Epithelial cell of esophagus (primary cell): ENCODE data around the gene PUS3.

Source experiments
- DNase-seq: peaks from one replicate; pipeline ENCODE4 v3.0.0; 2010; ENCODE audit warnings: low read depth
- H3K4me3 ChIP-seq: 2 replicates; pipeline ENCODE4 v1.5.1; 2011; ENCODE audit warnings: mild to moderate bottlenecking, low read length, control low read depth
- TF ChIP-seq, protein P1 (sequence below): IDR thresholded peaks from 2 replicates; pipeline ENCODE4 v1.5.1; 2011; ENCODE audit warnings: low read depth, mild to moderate bottlenecking, low read length, control low read depth, inconsistent platforms; ENCODE audit not compliant: insufficient read depth; ENCODE audit errors: missing control alignments

PUS3 gene

DNA sequence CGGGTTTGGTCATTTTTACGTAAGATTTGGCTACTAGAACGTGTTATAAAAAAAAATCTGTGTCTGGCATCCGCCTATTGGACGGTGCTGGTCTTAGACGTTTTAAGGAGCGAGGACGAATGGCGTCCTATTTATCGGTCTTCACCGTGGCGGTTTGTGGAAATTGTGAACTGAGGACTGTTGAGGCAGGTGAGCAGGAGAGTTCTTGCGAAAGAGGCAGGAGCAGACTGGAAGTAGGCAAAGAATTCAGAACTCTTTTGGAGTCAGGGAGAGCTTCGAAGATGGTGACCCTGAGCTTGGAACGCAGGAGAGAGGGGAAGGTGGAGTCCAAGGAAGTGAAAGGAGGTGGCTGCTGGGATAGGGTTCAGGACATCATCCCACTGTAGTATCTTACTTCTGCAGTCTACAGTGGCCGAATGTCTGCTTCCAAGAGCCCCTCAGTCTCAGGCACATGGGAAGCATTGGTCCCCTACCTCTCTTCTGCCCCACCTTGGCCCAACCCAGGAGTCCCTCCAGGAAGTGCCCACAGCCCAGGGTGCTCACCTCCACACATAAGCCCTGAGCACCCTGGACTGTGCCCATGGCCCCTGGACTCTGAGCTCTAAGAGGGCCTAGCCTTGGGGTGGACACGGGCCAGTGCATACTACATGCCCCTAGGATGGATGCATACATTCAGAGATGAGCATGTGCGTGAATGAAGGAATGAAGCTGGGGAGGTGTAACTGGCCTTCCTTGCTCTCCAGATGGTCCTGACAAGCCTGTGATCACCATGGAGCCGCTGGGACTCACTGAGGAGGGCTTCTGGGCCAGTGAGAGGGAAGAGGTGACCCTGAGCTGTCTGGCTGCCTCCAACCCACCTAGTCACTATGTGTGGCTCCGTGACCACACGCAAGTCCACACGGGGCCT is 46.5 kb upstream of the PUS3 start:
- H3K4me3 ChIP-seq = no peak overlapping the region
- DNase-seq = no peak
- TF ChIP-seq, protein P1, sequence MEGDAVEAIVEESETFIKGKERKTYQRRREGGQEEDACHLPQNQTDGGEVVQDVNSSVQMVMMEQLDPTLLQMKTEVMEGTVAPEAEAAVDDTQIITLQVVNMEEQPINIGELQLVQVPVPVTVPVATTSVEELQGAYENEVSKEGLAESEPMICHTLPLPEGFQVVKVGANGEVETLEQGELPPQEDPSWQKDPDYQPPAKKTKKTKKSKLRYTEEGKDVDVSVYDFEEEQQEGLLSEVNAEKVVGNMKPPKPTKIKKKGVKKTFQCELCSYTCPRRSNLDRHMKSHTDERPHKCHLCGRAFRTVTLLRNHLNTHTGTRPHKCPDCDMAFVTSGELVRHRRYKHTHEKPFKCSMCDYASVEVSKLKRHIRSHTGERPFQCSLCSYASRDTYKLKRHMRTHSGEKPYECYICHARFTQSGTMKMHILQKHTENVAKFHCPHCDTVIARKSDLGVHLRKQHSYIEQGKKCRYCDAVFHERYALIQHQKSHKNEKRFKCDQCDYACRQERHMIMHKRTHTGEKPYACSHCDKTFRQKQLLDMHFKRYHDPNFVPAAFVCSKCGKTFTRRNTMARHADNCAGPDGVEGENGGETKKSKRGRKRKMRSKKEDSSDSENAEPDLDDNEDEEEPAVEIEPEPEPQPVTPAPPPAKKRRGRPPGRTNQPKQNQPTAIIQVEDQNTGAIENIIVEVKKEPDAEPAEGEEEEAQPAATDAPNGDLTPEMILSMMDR = no peak

DNA sequence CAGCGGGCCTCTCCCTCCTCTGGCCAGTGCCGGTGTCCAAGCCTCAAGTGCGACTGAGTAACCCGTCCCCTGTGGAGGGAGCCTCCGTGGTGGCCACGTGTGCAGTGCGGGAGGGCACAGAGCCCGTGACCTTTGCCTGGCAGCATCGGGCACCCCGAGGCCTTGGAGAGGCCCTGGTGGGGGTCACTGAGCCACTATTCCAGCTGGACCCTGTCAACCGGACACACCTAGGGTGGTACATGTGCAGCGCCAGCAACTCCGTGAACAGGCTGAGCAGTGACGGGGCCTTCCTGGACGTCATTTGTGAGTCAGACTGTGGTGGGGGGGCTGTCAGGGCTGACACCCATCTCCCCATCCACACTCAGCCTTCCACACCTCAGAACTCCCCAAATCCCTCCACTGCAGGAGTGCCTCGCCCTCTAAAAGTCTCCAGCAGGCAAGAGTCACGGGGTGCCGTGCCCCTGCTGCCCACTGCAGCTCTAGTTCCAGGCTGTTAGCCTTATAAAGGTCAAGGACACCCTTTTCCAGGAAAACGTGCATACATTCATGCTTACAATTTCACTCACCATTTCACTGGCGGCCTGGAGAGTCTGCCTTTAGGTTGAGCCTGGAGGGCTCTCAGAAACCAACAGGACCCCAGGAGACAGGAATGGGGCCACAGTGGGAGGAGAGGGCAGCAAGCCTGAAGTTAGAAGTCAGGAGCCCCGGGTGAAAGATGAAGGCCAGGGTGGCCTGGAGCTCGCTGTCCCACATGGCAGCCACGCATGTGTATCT is 45.5 kb upstream of the PUS3 start:
- TF ChIP-seq, protein P1 = no peak
- H3K4me3 ChIP-seq = no peak overlapping the region
- DNase-seq = no peak

DNA sequence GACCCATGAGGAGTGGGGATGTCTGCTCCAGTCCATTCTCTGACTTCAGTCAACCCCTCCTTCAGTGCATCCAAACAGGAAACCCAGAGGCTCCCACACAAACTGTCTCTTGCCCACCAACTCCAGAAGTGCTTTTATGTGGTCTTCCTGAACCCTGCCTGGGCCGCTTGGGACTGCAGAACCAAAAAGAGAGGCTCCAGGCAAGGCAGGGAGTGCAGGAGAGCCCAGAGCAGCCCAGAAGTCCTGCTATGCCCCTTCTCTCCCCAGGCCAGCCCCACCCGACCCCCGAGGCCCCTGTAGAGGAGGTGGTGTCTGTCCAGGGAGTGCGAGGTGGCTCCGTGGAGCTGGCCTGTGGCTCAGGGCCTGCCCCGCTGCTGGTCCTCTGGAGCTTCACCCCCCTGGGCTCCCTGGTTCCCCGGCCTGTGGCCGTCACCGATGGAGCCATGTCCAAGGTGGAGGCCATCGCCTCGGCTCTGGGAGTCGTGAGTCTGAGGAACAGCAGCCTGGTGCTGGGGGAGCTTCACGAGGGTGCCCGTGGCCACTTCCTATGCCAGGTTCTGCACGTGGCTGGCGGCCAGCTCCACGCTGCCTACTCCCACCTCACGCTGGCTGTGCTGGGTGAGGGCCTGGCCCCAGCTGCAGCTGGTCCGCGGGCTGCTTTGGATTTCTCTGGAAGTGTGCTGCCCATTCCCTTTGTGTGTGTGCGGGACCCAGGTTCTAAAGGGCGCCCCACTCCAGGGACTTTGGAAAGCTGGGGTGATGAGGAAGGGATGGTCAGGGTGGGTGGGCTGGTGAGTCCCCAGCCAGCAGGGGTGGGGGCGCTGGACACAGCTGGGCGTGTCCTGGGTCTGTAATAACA is 44.6 kb upstream of the PUS3 start:
- TF ChIP-seq, protein P1 = no peak
- H3K4me3 ChIP-seq = no peak overlapping the region
- no peak for DNase-seq

DNA sequence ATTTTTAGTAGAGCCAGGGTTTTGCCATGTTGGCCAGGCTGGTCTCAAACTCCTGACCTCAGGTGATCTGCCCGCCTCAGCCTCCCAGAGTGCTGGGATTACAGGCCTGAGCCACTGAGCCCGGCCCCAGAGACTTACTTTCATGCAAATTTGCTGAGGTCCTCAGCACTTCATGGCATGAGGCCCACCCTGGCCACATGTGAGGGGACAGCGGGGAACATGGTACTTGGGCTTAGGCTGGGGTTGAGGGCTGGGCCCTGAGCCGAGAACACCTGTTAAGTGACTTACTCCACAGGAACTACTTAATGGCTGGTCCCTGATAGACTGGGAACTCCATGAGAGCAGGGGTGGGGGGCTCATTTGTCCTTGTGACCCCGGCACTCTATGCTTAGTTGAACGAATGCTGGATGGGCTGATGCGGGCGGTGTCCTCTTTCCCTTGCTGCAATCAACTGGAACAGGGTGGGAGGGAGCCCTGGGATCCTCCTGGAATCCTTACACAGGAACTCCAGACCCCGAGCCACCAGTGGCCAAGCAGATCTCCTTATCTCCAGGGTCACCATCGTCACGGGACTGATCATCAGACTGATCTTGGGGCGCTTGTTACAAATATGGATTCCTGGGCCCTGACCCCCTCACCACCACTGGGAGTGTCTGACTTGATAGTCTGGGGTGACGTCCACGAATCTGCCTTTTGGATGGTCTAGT is 43.9 kb upstream of the PUS3 start:
- no peak for DNase-seq

DNA sequence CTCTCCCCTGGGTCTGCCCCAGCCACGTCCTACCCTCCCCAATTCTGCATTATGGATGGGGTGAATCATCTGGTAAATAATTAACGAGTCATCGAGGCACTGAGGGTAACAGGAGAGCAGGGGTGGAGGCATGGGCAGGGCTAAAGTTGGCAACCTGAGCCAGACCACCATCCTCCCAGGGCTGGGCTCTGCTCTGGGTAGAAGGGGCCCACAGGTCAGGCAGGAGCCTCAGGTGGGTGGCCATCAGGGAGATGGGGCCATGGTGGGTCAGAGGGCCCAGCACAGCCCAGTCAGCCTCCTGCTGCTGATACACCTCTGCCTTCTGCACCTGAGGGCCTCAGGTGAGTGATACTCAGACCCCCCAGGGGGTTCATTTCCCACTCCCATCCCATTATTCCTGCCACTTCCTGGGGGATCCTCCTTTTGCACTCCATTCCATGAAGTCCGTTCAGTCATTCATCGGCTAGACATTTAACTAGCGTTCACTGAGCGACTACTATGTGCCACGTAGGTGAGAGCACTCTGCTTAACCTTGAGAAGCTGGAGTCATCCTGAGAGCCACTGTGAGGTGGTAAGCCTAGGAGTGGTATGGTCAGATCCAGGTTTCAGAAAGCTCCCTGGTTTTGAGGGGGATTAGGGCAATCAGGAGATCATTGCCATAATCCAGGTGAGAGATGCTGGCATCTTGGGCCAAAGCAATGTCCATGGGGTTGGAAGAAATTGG is 43.0 kb upstream of the PUS3 start, which contains the start of gene VSIG10L2:
Gene VSIG10L2 (plus strand): TSS at position 248 of the 724 bp plus-strand sequence. CDS start 12 bp downstream, at position 260.
- no peak for DNase-seq

More for the DNA sequence above, 43.9 kb upstream of the PUS3 start:
- no peak overlapping the region for H3K4me3 ChIP-seq
- TF ChIP-seq, protein P1 = no peak

More for the DNA sequence above, 43.0 kb upstream of the PUS3 start, which contains the start of gene VSIG10L2:
- TF ChIP-seq, protein P1 = no peak
- H3K4me3 ChIP-seq = no peak within 1 kb of the TSS
